GM23248 (cell line): ENCODE results near the gene SLIT3.
"Not testable (repeated sequence)": the region's sequence is repeated elsewhere in the genome, so short reads cannot be mapped to it uniquely, and the experiment has no call there.

Experiments
- EZH2 ChIP-seq: fragments of 200-600 bp; sonication (generic); IDR thresholded peaks from 2 replicates; pipeline ENCODE4 v1.6.1; 2018; ENCODE audit warnings: antibody characterized with exemption, mild to moderate bottlenecking; ENCODE audit not compliant: insufficient read depth, poor library complexity, severe bottlenecking
- EZH2phosphoT487 ChIP-seq: fragments of 200-600 bp; sonication (generic); IDR thresholded peaks from 2 replicates; pipeline ENCODE4 v1.6.1; 2018; ENCODE audit warnings: antibody characterized with exemption, moderate library complexity, mild to moderate bottlenecking, low read depth; ENCODE audit not compliant: insufficient read depth

- not testable (repeated sequence) for TF ChIP-seq EZH2, EZH2phosphoT487
These were observed 554.6 kb downstream of the SLIT3 start for GRCh38 chr5:168746126-168746892.
